Spleen (tissue), 11 donors: Measurements from ENCODE around the gene NT5C3A. TPM values are rescaled to one million over a fixed set of nuclear protein-coding genes. Genes with fewer than 3 reads are reported as not detected.

Source experiments
- DNase-seq: peaks from one replicate; pipeline ENCODE4 v3.0.0-alpha.2; 2020
- H3K27ac ChIP-seq, 8 donors: fragments of 200-600 bp; sonication (generic) in 7 of 8; 1 replicate in 4 of 8; 2 replicates in 4 of 8; pipeline versions ENCODE4 v1.5.0 to v1.8.0; 2016 to 2021; ENCODE audit warnings: inconsistent platforms in 4 of 8, mild to moderate bottlenecking in 4 of 8, moderate library complexity in 1 of 8
- H3K27me3 ChIP-seq, 7 donors: fragments of 200-600 bp; sonication (generic) in 6 of 7; replicated peaks in 1 of 7; 1 replicate in 4 of 7; 2 replicates in 3 of 7; pipeline versions ENCODE4 v1.5.0 to v1.8.0; 2016 to 2021; ENCODE audit warnings: inconsistent platforms in 3 of 7, mild to moderate bottlenecking in 1 of 7
- H3K36me3 ChIP-seq, 6 donors: fragments of 200-600 bp; sonication (generic) in 5 of 6; 1 replicate in 4 of 6; 2 replicates in 2 of 6; pipeline versions ENCODE4 v1.5.0 to v1.8.0; 2016 to 2021; ENCODE audit warnings: inconsistent platforms in 2 of 6
- H3K4me1 ChIP-seq, 6 donors: fragments of 200-600 bp; sonication (generic) in 5 of 6; 1 replicate in 3 of 6; 2 replicates in 3 of 6; pipeline versions ENCODE4 v1.5.0 to v1.8.0; 2016 to 2021; ENCODE audit warnings: inconsistent platforms in 3 of 6
- H3K4me3 ChIP-seq, 8 donors: fragments of 200-600 bp; sonication (generic) in 7 of 8; 1 replicate in 4 of 8; 2 replicates in 4 of 8; pipeline versions ENCODE4 v1.5.0 to v1.8.0; 2016 to 2021; ENCODE audit warnings: inconsistent platforms in 4 of 8, mild to moderate bottlenecking in 4 of 8, moderate library complexity in 2 of 8
- H3K9me3 ChIP-seq, 8 donors: fragments of 200-600 bp; sonication (generic) in 7 of 8; 1 replicate in 4 of 8; 2 replicates in 4 of 8; pipeline versions ENCODE4 v1.5.0 to v1.8.0; 2016 to 2021; ENCODE audit warnings: inconsistent platforms in 4 of 8
- POLR2A ChIP-seq, 3 donors: fragments of 450-650 bp; IDR thresholded peaks; one replicate each; pipeline ENCODE4 v1.5.1; 2017; ENCODE audit warnings: antibody characterized with exemption in 3 of 3, mild to moderate bottlenecking in 1 of 3
- POLR2AphosphoS5 ChIP-seq, 3 donors: sonication (generic); formaldehyde crosslinking; IDR thresholded peaks; one replicate each; pipeline ENCODE4 v1.5.1; 2017; ENCODE audit warnings: antibody characterized with exemption in 3 of 3
- WGBS, 5 donors: extraction: QIAGEN DNeasy Blood & Tissue Kit in 3 of 5; methylation state at CpG; one replicate each; pipeline versions ENCODE4 v1.1.5 to v1.1.7; 2013 to 2018; 5-methylcytosine and 5-hydroxymethylcytosine counted together
- intact Hi-C: fragments of 100-400 bp; cut with DNase I; formaldehyde crosslinking; loops from one replicate; pipeline ENCODE4 v1.15.0; 2023; ENCODE audit warnings: low total_unique reads
- polyA plus RNA-seq, 3 donors: library from polyadenylated mRNA; stranded (reverse); fragments of 200-250 nt; gene quantifications; one replicate each; pipeline ENCODE4 v1.2.1, GENCODE V29; 2013
- total RNA-seq, 7 donors: library from RNA; depleted of rRNA in 3 of 7; stranded (reverse); fragments of >200 nt in 3 of 7; fragmentation: NEBNext Ultra II Directional in 4 of 7; extraction: Animal tissue kit (Norgen Biotek cat#: 25700) in 4 of 7; gene quantifications; one replicate each; pipeline versions ENCODE4 v1.1.0 to v1.2.1, GENCODE V29; 2016 to 2021
- TF ChIP-seq, protein P1 (sequence below), 11 experiments: fragments of 200-600 bp in 7 of 11; fragments of 450-650 bp in 4 of 11; sonication (generic) in 4 of 11; IDR thresholded peaks in 8 of 11; conservative IDR thresholded peaks in 3 of 11; 1 replicate in 7 of 11; 2 replicates in 4 of 11; pipeline versions ENCODE4 v1.4.0 to v1.8.0; 2016 to 2021; ENCODE audit warnings: antibody characterized with exemption in 11 of 11, inconsistent platforms in 4 of 11, mild to moderate bottlenecking in 1 of 11
- donor health status: healthy with polysubstance abuse.
- donor health status: DM: no; HTN: no; CAD: no; lungs with moderate emphysema.
- donor health status: DM: no; HTN: no; CAD: no.
- donor health status: Bipolar disorder and iron deficiency.
- donor health status: healthy.
- donor health status: DM: no; HTN: no; CAD: no.
- donor health status: DM: yes; HTN: yes; CAD: no.

The NT5C3A gene
- total and polyA plus RNA-seq, 10 donors, result 30.5 to 81.8 (median 43.9) TPM

DNA sequence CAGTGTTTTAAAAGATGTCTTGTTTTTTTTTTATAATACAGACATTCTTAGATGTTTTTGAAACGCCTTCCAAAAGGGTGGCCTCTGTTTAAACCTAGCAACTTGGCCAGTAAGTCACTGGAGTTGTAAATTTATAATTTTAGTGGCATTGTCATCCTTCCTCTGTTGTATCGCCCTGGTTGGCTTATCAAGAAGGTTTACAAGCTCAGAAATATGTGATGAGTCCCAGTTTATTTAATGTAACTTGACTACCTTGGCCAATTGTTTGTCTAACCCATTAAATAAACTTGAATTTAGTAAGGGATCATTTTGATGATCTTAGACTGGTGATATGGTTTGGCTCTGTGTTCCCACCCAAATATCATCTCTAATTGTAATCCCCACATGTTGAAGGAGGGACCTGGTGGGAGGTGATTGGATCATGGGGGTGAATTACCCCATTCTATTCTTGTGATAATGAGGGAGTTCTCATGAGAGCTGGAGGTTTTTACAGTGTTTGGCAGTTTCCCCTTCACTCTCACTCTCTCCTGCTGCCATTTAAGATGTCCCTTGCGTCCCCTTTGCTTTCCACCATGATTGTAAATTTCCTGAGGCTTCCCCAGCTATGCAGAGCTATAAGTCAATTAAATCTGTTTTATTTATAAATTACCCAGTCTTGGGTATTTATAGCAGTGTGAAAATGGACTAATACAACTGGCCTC is 13.4 kb upstream of the NT5C3A start:
- no peak overlapping the region for H3K27ac ChIP-seq
- H3K36me3 ChIP-seq, result no peaks in the 10 kb centered on the region

GRCh38 chr7:33073243-33073642 is 10.7 kb upstream of the NT5C3A start:
- Histone ChIP-seq H3K27me3 (no peaks in the 10 kb centered on the region), H3K9me3 (peaks cover 0 to 32% (median 24%) of the 10 kb centered on the region in 8 donors), H3K27ac (no peak overlapping the region), H3K4me3 (no peak overlapping the region), H3K4me1 (peaks cover 0 to 10% (median 0%) of the 10 kb centered on the region in 6 donors), H3K36me3 (no peaks in the 10 kb centered on the region)
- DNase-seq, result no peak
- 84 to 97% (median 92%) methylated on average over 4 of the region's 4 CpGs for WGBS, 5 donors
- intact Hi-C loops, result no loop called here
- TF ChIP-seq, protein P1, sequence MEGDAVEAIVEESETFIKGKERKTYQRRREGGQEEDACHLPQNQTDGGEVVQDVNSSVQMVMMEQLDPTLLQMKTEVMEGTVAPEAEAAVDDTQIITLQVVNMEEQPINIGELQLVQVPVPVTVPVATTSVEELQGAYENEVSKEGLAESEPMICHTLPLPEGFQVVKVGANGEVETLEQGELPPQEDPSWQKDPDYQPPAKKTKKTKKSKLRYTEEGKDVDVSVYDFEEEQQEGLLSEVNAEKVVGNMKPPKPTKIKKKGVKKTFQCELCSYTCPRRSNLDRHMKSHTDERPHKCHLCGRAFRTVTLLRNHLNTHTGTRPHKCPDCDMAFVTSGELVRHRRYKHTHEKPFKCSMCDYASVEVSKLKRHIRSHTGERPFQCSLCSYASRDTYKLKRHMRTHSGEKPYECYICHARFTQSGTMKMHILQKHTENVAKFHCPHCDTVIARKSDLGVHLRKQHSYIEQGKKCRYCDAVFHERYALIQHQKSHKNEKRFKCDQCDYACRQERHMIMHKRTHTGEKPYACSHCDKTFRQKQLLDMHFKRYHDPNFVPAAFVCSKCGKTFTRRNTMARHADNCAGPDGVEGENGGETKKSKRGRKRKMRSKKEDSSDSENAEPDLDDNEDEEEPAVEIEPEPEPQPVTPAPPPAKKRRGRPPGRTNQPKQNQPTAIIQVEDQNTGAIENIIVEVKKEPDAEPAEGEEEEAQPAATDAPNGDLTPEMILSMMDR (IDR thresholded peaks at IDR 0.05 in 8 of 11, conservative IDR thresholded peaks at IDR 0.05 in 3 of 11), result no peak
- TF ChIP-seq POLR2A (IDR thresholded peaks at IDR 0.05) (no peak), POLR2AphosphoS5 (IDR thresholded peaks at IDR 0.05) (no peak)

More for the DNA sequence above, 13.4 kb upstream of the NT5C3A start:
- peaks cover 0 to 7% (median 6%) of the 10 kb centered on the region in 8 donors for H3K9me3 ChIP-seq
- intact Hi-C loops, result no loop called here
- no peak overlapping the region for H3K4me3 ChIP-seq
- H3K27me3 ChIP-seq, result no peaks in the 10 kb centered on the region
- no peak for DNase-seq
- TF ChIP-seq, protein P1 (IDR thresholded peaks at IDR 0.05 in 8 of 11, conservative IDR thresholded peaks at IDR 0.05 in 3 of 11), result no peak
- no peak for TF ChIP-seq POLR2AphosphoS5 (IDR thresholded peaks at IDR 0.05)
- TF ChIP-seq POLR2A (IDR thresholded peaks at IDR 0.05), result no peak
- 62 to 88% (median 78%) methylated on average over 3 of the region's 3 CpGs for WGBS, 5 donors
- peaks cover 0 to 10% (median 0%) of the 10 kb centered on the region in 6 donors for H3K4me1 ChIP-seq

- no peaks in the 10 kb centered on the region for H3K27me3 ChIP-seq
- intact Hi-C loops, result no loop called here
Observed at GRCh38 chr7:33072471-33072870, 9.9 kb upstream of the NT5C3A start.

DNA sequence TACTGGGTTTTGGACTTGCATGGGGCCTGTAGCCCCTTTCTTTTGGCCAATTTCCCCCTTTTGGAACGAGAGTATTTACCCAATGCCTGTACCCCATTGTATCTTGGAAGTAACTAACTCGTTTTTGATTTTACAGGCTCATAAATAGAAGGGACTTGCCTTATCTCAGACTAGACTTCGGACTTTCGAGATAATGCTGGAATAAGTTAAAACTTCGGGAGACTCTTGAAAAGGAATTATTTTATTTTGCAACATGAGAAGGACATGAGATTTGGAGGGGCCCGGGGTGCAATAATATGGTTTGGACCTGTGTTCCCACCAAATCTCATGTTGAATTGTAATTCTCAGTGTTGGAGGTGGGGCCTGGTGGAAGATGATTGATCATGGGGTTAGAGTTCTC is 8.3 kb upstream of the NT5C3A start:
- no peak for TF ChIP-seq POLR2A (IDR thresholded peaks at IDR 0.05)
- Histone ChIP-seq H3K4me3 (no peak overlapping the region), H3K27ac (no peak overlapping the region), H3K36me3 (no peaks in the 10 kb centered on the region), H3K27me3 (no peaks in the 10 kb centered on the region), H3K4me1 (no peaks in the 10 kb centered on the region), H3K9me3 (peaks cover 0 to 50% (median 37%) of the 10 kb centered on the region in 8 donors)
- WGBS, 5 donors, result 69 to 88% (median 76%) methylated on average over 6 of the region's 6 CpGs
- intact Hi-C loops, result no loop called here
- no peak for DNase-seq

More at GRCh38 chr7:33072471-33072870, 9.9 kb upstream of the NT5C3A start:
- 58 to 70% (median 61%) methylated on average over 2 of the region's 2 CpGs for WGBS, 5 donors
- H3K36me3 ChIP-seq, result no peaks in the 10 kb centered on the region
- no peak overlapping the region for H3K4me3 ChIP-seq
- peaks cover 0 to 10% (median 0%) of the 10 kb centered on the region in 6 donors for H3K4me1 ChIP-seq
- no peak overlapping the region for H3K27ac ChIP-seq
- no peak for TF ChIP-seq POLR2A (IDR thresholded peaks at IDR 0.05)
- TF ChIP-seq, protein P1 (IDR thresholded peaks at IDR 0.05 in 8 of 11, conservative IDR thresholded peaks at IDR 0.05 in 3 of 11), result no peak
- TF ChIP-seq POLR2AphosphoS5 (IDR thresholded peaks at IDR 0.05), result no peak
- H3K9me3 ChIP-seq, result peaks cover 0 to 37% (median 24%) of the 10 kb centered on the region in 8 donors
- no peak for DNase-seq
